CD4-positive, alpha-beta memory T cell (primary cell): Measurements from ENCODE around the gene FUT9. TPM values are rescaled to one million over a fixed set of nuclear protein-coding genes. Genes with fewer than 3 reads are reported as not detected.

Source experiments
- CTCF ChIA-PET: fragments of 350-600 bp; sonication (Branson Sonifier 250); formaldehyde crosslinking; loops from one replicate; lab custom pipeline; 2021; ENCODE audit warnings: inconsistent platforms; ENCODE audit not compliant: partially characterized antibody; lab: Charles Lee
- POLR2A ChIA-PET: fragments of 350-600 bp; sonication (Branson Sonifier 250); formaldehyde crosslinking; loops from one replicate; lab custom pipeline; 2021; ENCODE audit not compliant: partially characterized antibody; lab: Charles Lee
- DNase-seq, 5 donors: peaks; one replicate each; pipeline versions ENCODE4 v3.0.0 to v3.0.0-alpha.2; 2020 to 2022; ENCODE audit warnings: mixed read lengths in 1 of 5
- H3K27ac ChIP-seq: one replicate; pipeline ENCODE4 v1.7.0; 2013; ENCODE audit warnings: low read depth, low read length
- H3K27me3 ChIP-seq: 2 replicates; pipeline ENCODE4 v1.7.0; 2013; ENCODE audit warnings: mild to moderate bottlenecking, low read length, moderate library complexity; ENCODE audit not compliant: insufficient read depth
- H3K36me3 ChIP-seq: 2 replicates; pipeline ENCODE4 v1.7.0; 2013; ENCODE audit warnings: mild to moderate bottlenecking, low read length, moderate library complexity; ENCODE audit not compliant: insufficient read depth
- H3K4me1 ChIP-seq: 2 replicates; pipeline ENCODE4 v1.7.0; 2013; ENCODE audit warnings: mild to moderate bottlenecking, low read length, moderate library complexity; ENCODE audit not compliant: insufficient read depth
- H3K4me3 ChIP-seq, 2 donors: one replicate each; pipeline ENCODE4 v1.7.0; 2013; ENCODE audit warnings: low read length in 2 of 2, mild to moderate bottlenecking in 1 of 2
- H3K9me3 ChIP-seq, 2 donors: one replicate each; pipeline ENCODE4 v1.7.0; 2013; ENCODE audit warnings: low read length in 2 of 2, control low read depth in 1 of 2; ENCODE audit not compliant: control insufficient read depth in 1 of 2
- H3K27ac Mint-ChIP-seq, 7 donors: one replicate each; pipeline ENCODE4 v1.8.0; 2020 to 2021; ENCODE audit warnings: mixed read lengths in 7 of 7, mild to moderate bottlenecking in 6 of 7, inconsistent platforms in 3 of 7, moderate library complexity in 3 of 7
- H3K27me3 Mint-ChIP-seq, 2 donors: one replicate each; pipeline ENCODE4 v1.8.0; 2020 to 2021; ENCODE audit warnings: mixed read lengths in 2 of 2
- H3K36me3 Mint-ChIP-seq, 2 donors: one replicate each; pipeline ENCODE4 v1.8.0; 2020 to 2021; ENCODE audit warnings: mixed read lengths in 2 of 2, inconsistent platforms in 1 of 2, mild to moderate bottlenecking in 1 of 2
- H3K4me1 Mint-ChIP-seq, 4 donors: one replicate each; pipeline ENCODE4 v1.8.0; 2020 to 2021; ENCODE audit warnings: mixed read lengths in 4 of 4, mild to moderate bottlenecking in 1 of 4
- H3K4me3 Mint-ChIP-seq, 8 donors: one replicate each; pipeline ENCODE4 v1.8.0; 2020 to 2021; ENCODE audit warnings: mixed read lengths in 8 of 8, mild to moderate bottlenecking in 7 of 8, moderate library complexity in 6 of 8, inconsistent platforms in 3 of 8
- H3K9me3 Mint-ChIP-seq, 8 donors: one replicate each; pipeline ENCODE4 v1.8.0; 2020 to 2021; ENCODE audit warnings: mixed read lengths in 8 of 8, mild to moderate bottlenecking in 5 of 8, inconsistent platforms in 3 of 8, moderate library complexity in 1 of 8
- intact Hi-C: fragments of 100-400 bp; cut with micrococcal nuclease; formaldehyde crosslinking; loops from one replicate; pipeline ENCODE4 v1.15.1; 2023
- polyA plus RNA-seq, 2 donors: library from polyadenylated mRNA; unstranded; fragments of 300-500 nt; fragmentation: Illumina TruSeq; gene quantifications; one replicate each; pipeline ENCODE4 v1.2.3, GENCODE V29; 2021
- total RNA-seq, 2 experiments: library from RNA; stranded (reverse); gene quantifications; one replicate each; pipeline ENCODE4 v1.2.3, GENCODE V29; 2021

FUT9 gene
- total and polyA plus RNA-seq, 4 experiments from 2014 or later: not detected

- Histone ChIP-seq H3K36me3 (no peaks in the 10 kb centered on the region), H3K4me1 (no peaks in the 10 kb centered on the region), H3K4me3 (no peak overlapping the region), H3K27me3 (no peaks in the 10 kb centered on the region), H3K9me3 (no peaks in the 10 kb centered on the region), H3K27ac (no peak overlapping the region)
- Mint-ChIP-seq H3K36me3 (no peaks in the 10 kb centered on the region), H3K4me1 (no peaks in the 10 kb centered on the region), H3K27me3 (no peaks in the 10 kb centered on the region), H3K9me3 (peaks cover 2 to 7% (median 4%) of the 10 kb centered on the region in 8 donors), H3K4me3 (no peak overlapping the region), H3K27ac (no peak overlapping the region)
- POLR2A ChIA-PET: no interaction called here
- CTCF ChIA-PET: no interaction called here
- intact Hi-C loops: no loop called here
- no peak for DNase-seq
Observed at GRCh38 chr6:96197241-96197640, 181.5 kb downstream of the FUT9 start.

- intact Hi-C loops: no loop called here
- Mint-ChIP-seq H3K9me3 (peaks cover 0 to 4% (median 0%) of the 10 kb centered on the region in 8 donors), H3K27me3 (no peaks in the 10 kb centered on the region), H3K36me3 (no peaks in the 10 kb centered on the region), H3K4me1 (no peaks in the 10 kb centered on the region), H3K4me3 (no peak overlapping the region), H3K27ac (no peak overlapping the region)
- ChIA-PET POLR2A (no interaction called here), CTCF (no interaction called here)
- H3K9me3 ChIP-seq: no peaks in the 10 kb centered on the region
- H3K36me3 ChIP-seq: no peaks in the 10 kb centered on the region
- no peaks in the 10 kb centered on the region for H3K4me1 ChIP-seq
- H3K27me3 ChIP-seq: no peaks in the 10 kb centered on the region
- DNase-seq: no peak
- H3K4me3 ChIP-seq: no peak overlapping the region
- no peak overlapping the region for H3K27ac ChIP-seq
Observed at GRCh38 chr6:96202571-96202970, 186.8 kb downstream of the FUT9 start.

- no peak overlapping the region for H3K4me3 Mint-ChIP-seq
- no peak for DNase-seq
- H3K27ac Mint-ChIP-seq: no peak overlapping the region
- intact Hi-C loops: no loop called here
- Histone ChIP-seq H3K4me1 (no peaks in the 10 kb centered on the region), H3K9me3 (no peaks in the 10 kb centered on the region), H3K36me3 (no peaks in the 10 kb centered on the region), H3K27ac (no peak overlapping the region), H3K4me3 (no peak overlapping the region), H3K27me3 (no peaks in the 10 kb centered on the region)
- H3K27me3 Mint-ChIP-seq: no peaks in the 10 kb centered on the region
- POLR2A ChIA-PET: no interaction called here
- CTCF ChIA-PET: no interaction called here
- H3K9me3 Mint-ChIP-seq: no peaks in the 10 kb centered on the region
- no peaks in the 10 kb centered on the region for H3K4me1 Mint-ChIP-seq
- no peaks in the 10 kb centered on the region for H3K36me3 Mint-ChIP-seq
Observed at GRCh38 chr6:96211341-96211740, 195.6 kb downstream of the FUT9 start.

GRCh38 chr6:96212066-96212465 lies 196.3 kb downstream of the FUT9 start:
- Histone ChIP-seq H3K36me3 (no peaks in the 10 kb centered on the region), H3K27ac (no peak overlapping the region), H3K4me1 (no peaks in the 10 kb centered on the region), H3K4me3 (no peak overlapping the region), H3K27me3 (no peaks in the 10 kb centered on the region), H3K9me3 (no peaks in the 10 kb centered on the region)
- Mint-ChIP-seq H3K4me3 (no peak overlapping the region), H3K4me1 (no peaks in the 10 kb centered on the region), H3K27me3 (no peaks in the 10 kb centered on the region), H3K9me3 (no peaks in the 10 kb centered on the region), H3K36me3 (no peaks in the 10 kb centered on the region), H3K27ac (no peak overlapping the region)
- no peak for DNase-seq
- intact Hi-C loops: no loop called here
- POLR2A ChIA-PET: no interaction called here
- CTCF ChIA-PET: no interaction called here

- H3K4me1 ChIP-seq: no peaks in the 10 kb centered on the region
- Mint-ChIP-seq H3K36me3 (no peaks in the 10 kb centered on the region), H3K27ac (no peak overlapping the region), H3K27me3 (no peaks in the 10 kb centered on the region), H3K4me3 (no peak overlapping the region), H3K4me1 (no peaks in the 10 kb centered on the region), H3K9me3 (no peaks in the 10 kb centered on the region)
- H3K36me3 ChIP-seq: no peaks in the 10 kb centered on the region
- POLR2A ChIA-PET: no interaction called here
- DNase-seq: no peak
- H3K27me3 ChIP-seq: no peaks in the 10 kb centered on the region
- H3K27ac ChIP-seq: no peak overlapping the region
- no peak overlapping the region for H3K4me3 ChIP-seq
- H3K9me3 ChIP-seq: no peaks in the 10 kb centered on the region
- intact Hi-C loops: no loop called here
- CTCF ChIA-PET: no interaction called here
Observed at GRCh38 chr6:96213784-96214183, 198.0 kb downstream of the FUT9 start.

- Histone ChIP-seq H3K27me3 (no peaks in the 10 kb centered on the region), H3K27ac (no peak overlapping the region), H3K9me3 (no peaks in the 10 kb centered on the region), H3K36me3 (no peaks in the 10 kb centered on the region), H3K4me3 (no peak overlapping the region), H3K4me1 (no peaks in the 10 kb centered on the region)
- no peaks in the 10 kb centered on the region for H3K9me3 Mint-ChIP-seq
- CTCF ChIA-PET: no interaction called here
- POLR2A ChIA-PET: no interaction called here
- no peaks in the 10 kb centered on the region for H3K4me1 Mint-ChIP-seq
- no peaks in the 10 kb centered on the region for H3K36me3 Mint-ChIP-seq
- no peak for DNase-seq
- H3K4me3 Mint-ChIP-seq: no peak overlapping the region
- H3K27ac Mint-ChIP-seq: no peak overlapping the region
- intact Hi-C loops: no loop called here
- peaks cover 0 to 2% of the 10 kb centered on the region in 2 donors for H3K27me3 Mint-ChIP-seq
Observed at GRCh38 chr6:96223695-96224094, 207.9 kb downstream of the FUT9 start.

- H3K4me3 ChIP-seq: no peak overlapping the region
- H3K27ac ChIP-seq: no peak overlapping the region
- Mint-ChIP-seq H3K4me1 (no peaks in the 10 kb centered on the region), H3K36me3 (no peaks in the 10 kb centered on the region), H3K4me3 (no peak overlapping the region), H3K9me3 (no peaks in the 10 kb centered on the region), H3K27me3 (peaks cover 0 to 2% of the 10 kb centered on the region in 2 donors), H3K27ac (no peak overlapping the region)
- H3K36me3 ChIP-seq: no peaks in the 10 kb centered on the region
- CTCF ChIA-PET: no interaction called here
- POLR2A ChIA-PET: no interaction called here
- H3K9me3 ChIP-seq: no peaks in the 10 kb centered on the region
- DNase-seq: no peak
- intact Hi-C loops: no loop called here
- no peaks in the 10 kb centered on the region for H3K27me3 ChIP-seq
- no peaks in the 10 kb centered on the region for H3K4me1 ChIP-seq
Observed at GRCh38 chr6:96227135-96227534, 211.4 kb downstream of the FUT9 start.

GRCh38 chr6:96234444-96234843 lies 218.7 kb downstream of the FUT9 start:
- ChIA-PET CTCF (no interaction called here), POLR2A (no interaction called here)
- no peak overlapping the region for H3K27ac Mint-ChIP-seq
- no peaks in the 10 kb centered on the region for H3K4me1 Mint-ChIP-seq
- Histone ChIP-seq H3K4me3 (no peak overlapping the region), H3K27me3 (no peaks in the 10 kb centered on the region), H3K36me3 (no peaks in the 10 kb centered on the region), H3K9me3 (no peaks in the 10 kb centered on the region), H3K27ac (no peak overlapping the region), H3K4me1 (no peaks in the 10 kb centered on the region)
- H3K36me3 Mint-ChIP-seq: no peaks in the 10 kb centered on the region
- no peaks in the 10 kb centered on the region for H3K27me3 Mint-ChIP-seq
- no peaks in the 10 kb centered on the region for H3K9me3 Mint-ChIP-seq
- intact Hi-C loops: no loop called here
- H3K4me3 Mint-ChIP-seq: no peak overlapping the region
- no peak for DNase-seq
